NCI-H2171 (cell line): Measurements from ENCODE around the gene G6PC3.
"Not testable (repeated sequence)": the region's sequence is repeated elsewhere in the genome, so short reads cannot be mapped to it uniquely, and the experiment has no call there.

Experiments used
- DNase-seq: peaks from one replicate; lab custom pipeline; 2025; lab: John Stamatoyannopoulos, UW

Gene G6PC3

DNA sequence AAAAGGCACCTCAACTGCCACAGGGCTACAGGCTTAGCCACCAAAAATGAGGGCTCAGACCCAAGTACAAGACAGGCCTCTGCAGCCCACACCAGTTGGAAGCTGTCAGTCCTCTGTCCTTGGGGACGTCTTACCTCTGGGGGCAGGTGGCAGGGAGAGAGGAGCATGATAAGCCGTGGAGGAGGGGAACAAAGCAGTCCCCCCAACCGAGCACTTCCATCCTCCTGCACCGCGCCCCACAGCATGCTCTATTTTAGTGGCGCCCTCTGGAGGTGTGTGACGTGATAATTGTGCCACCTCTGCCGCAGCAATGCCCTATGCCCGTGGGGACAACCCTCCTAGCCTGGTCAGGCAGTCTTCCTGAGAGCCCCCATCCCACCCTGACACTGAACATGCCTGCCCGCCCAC lies 13.6 kb downstream of the G6PC3 start:
- no peak for DNase-seq

DNA sequence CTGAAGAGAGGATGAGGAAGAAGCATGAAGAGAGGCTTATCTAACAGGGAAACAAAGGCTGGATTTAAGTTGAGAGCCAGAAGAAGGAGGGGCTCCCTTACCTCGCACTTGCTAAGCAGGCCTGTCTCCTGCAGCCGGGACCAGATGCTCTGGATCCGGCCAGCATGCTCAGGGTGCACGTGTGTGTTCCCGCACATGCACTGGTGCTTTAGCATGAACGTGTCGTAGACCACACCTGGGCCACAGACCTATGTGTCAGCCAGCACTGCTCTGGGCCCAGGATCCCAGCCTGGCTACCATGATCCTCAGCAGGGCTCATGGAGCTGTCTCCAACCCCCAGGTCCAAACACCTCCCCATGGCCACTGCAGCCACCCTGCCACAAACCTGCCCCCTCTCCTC lies 14.4 kb downstream of the G6PC3 start:
- no peak for DNase-seq

DNA sequence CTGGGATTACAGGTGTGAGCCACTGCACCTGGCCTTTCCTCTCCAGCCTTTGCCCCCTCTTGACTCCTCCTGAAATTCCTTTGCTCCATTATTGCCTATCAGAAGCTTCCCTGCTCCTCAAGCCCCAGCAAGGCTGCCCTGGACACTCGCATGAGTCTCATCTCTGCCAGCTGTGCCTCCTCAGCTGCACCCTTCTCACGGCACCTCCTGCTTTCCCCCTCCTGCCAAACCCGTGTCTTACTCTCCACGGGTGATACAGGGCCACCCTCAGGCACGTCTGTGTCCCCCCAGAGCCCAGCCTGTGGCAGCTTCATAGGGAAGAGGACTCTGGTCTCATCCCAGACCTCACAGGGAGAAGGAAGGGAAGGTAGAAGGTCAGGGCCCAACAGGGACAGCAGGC lies 15.4 kb downstream of the G6PC3 start:
- no peak for DNase-seq

DNA sequence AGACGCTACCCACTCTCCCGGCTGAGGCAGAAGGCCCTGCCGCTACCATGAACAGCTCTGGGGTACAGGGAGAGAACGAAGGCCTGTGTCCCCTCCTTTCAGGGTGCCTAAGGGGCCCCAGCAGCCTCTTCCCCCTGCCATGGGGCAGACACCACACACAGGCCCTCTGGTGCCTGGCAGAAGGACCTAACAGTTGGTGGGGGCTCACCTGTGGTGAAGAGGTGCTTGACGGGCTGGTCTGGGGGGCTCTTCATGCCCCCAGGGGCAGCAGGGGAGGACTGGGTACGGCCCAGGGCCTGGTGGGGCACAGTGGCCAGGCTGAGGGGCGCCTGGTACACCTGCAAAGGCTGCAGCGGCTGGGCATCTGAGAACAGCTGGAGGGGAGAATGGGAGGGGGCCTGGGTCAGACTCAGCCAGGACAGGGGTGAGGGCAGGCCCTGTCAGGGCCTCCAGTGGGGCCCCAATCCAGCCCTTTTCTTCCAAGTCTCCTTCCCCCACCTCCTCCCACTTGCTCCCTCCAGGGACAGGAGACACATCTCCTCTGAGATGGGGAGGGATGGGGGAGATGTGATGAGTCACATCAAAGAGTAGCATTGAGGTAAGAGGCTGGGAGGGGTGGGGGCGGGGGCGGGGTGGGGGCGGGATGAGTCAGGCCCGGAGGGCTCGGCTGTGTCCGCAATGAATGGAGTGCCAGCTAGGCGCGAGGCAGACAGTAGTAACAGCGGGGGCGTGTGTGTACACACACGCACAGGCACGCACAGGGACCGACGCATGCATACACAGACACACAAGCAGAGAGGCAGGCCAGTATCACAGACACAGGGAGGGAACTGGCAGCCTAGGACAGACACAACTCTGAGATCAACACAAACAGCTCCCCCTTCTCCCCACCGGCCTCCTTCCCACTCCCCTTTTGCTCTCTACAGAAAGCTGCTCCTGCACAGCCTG lies 16.1 kb downstream of the G6PC3 start:
- DNase-seq = no peak

DNA sequence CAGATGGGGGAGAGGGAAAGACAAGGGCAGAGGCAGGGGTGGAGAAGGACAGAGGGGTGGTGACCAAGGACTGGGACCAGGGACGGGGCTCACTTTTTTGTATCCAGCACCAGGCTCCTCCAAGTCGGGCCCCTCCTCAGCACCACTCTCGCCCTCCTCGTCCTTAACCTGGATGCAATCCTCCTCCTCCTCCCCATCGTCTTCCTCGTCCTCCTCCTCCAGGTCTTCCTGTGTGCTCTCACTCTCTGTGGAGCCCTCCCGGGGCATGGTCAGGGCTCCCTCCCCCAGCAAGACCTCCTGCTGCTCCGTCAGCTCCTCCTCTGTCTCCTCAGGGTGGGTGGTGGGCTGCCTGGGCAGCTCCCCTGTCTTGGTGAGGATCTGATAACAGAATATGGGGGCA lies 16.8 kb downstream of the G6PC3 start:
- no peak for DNase-seq

DNA sequence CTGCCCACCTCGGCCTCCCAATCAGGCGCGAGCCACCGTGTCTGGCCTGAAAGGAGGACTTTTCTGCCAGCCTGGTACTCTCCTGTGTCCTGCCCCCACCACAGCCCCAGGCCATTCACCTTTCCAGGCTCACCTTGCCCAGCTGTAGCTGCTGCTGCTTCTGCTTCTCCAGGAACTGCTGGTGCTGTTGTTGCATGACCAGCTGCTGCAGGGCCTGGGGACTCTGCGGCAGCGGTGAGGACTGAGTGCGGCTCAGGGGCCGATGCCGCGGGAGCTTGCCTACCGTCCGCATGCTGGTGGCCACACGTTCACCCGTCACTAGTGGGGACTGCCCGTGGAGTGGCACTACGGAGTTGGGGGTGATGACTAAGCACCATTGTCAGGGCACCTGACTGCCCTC lies 17.7 kb downstream of the G6PC3 start:
- DNase-seq = no peak

DNA sequence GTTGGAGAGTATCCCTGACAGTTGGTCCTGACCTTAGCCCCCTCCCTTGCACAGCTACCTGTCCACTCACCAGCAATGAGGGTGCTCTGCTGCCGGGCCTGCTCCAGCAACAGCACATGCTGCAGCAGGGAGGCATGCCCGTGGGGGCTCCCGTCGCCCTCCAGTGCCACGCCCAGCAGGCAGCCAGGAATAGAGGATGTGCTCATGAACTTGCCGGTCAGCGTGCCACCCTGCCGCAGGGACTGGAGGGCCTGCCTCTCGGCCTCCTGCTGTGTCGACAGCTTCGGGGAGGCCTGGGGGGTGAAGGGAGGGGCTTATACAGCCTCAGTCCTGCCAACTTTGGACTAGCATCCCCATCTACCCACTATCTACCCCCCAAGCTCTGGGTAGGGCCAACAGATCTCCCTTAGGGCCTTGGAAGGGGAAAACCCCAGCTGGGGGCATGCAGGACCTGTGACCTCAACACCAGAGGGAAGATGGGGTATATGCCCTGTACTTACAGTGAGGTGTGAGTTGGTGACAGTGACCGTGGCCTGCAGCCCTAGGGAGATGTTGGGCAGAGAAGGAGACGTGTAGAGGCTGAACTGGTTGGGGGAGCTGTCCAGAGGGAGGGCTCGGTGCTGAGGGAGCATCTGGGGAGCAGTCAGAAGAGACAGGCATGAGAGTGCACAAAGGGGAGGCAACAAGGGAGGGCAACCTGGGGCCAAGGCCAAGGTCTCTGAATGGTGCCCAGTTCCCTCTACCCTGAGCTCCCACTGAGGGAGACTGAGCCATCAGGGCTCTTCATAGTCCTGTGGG lies 20.9 kb downstream of the G6PC3 start:
- DNase-seq = no peak

DNA sequence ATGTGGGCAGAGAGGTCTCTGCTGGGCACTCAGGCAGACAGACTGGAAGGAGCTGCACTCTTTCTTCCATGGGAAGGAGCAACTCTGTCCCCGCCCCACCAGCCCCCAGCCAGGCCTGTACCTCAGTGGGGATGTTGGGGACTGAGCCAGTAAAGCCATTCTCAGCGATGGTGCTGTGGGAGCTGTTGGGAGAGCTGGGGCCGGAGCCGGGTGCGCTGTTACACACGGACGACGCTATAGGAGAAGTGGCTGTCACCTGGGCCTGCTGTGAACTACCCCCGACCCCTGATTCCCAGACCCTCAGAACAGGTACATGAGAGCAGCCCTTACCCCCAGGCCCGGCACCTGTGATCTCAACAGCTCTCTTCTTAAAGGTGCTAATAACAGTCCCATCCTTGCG lies 21.5 kb downstream of the G6PC3 start:
- no peak for DNase-seq

DNA sequence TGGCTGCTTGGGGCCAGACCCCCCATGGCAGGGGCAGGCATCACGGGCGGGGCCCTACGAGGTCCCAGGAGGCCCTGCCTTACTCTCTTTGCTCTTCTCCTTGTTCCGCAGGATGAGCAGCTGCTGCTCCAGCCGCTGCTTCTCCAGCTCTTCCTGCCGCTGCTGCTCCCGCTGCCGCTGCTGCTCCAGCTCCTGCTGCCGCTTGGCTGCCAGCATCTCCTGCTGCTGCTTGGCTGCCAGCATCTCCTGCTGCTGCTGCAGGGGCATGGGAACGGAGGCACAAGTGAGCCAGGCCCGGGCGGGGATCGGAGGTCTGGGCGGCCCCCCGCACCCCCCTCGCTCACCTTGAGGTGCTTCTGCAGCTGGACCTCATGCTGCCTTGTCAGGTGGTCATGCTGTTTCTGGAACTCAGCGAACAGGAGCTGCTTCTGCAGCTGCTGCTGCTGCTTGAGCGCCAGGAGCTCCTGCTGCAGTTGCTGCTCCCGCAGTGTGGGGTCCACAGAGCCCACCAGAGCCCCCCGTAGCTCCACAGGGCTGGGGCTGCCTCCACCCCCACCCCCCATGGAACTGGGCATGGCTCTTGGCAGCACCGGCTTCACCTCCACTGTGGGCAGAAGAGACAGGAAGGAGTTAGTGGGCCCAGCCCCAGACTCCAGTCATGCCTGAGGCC lies 22.8 kb downstream of the G6PC3 start:
- DNase-seq = peak; percentile 38

DNA sequence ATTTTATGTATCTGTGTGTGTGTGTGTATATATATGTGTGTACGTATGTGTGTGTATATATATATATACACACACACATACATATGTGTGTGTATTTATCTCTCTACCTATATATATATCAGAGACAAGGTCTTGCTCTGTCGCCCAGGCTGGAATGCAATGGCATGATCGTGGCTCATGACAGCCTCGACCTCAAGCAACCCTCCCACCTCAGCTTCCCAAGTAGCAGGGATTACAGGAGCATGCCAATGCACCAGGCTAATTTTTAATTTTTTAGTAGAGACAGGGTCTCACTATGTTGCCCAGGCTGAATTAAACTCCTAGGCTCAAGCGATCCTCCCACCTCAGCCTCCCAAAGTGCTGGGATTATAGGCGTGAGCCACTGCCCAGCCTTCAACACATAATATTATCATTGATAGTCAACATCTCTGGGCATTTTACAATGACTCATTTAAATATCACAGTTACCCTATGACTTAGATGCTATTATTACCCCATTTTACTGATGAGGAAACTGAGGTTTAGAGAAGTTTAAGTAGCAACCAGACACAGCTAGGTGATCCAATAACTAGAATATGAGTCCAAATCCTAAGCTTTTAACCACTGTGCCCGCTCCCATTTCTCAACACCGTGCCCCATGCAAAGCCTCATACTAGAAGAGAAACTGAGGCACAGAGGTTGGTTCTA lies 24.3 kb downstream of the G6PC3 start:
- no peak for DNase-seq

DNA sequence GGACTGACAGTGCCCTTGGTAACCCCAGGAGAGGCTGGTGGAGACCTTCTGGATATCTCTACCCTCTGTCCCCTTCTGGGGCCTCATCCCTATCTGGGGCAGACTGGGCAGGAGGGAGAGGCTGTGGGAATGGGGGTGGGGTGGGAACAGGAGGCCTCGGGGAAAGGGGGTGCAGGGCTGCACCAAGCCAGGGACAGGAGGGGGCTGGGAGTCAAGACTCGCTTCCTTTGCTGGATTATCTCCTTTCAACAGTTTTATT lies 24.8 kb downstream of the G6PC3 start:
- no peak for DNase-seq

DNA sequence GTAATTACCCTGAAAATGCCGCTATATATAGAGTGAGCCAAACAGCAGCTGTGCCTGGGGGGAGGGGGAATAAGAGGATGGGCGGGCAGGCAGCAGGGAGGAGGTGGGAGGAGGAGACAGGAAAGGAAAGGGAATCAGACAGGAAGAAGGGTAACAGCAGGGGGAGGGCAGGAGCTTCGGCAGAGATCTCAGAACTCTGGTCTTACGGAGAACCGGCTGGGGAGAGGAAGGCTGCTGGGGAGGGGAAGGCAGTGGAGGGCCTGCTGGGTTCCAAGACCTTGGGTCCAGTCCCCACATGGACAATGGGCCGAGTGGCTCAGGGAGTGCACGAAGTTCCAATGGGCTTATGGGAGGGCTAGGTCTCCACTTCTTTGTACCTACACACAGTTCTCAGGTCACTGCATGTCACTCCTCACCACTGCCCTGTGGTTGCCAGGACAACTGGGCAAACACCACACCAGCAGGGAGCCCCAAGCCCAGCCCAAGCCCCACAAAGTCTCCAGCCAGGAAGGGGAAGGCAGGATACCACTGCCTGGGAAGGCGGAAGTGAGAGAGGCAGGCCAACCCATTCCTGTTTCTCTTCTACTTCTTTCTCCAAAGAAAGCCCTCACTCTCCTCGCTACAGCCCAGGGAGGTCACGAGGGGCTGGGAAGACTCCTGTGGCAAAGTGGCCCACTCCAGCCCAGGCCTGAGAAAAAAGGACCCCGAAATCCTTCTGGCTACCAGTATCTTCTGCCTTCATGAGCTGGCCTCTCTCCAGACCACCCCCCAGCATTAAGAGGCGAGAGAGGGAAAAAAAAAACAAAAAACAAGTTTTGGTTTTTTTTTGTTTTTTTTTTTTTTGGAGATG lies 25.3 kb downstream of the G6PC3 start:
- DNase-seq = peak; percentile 58

DNA sequence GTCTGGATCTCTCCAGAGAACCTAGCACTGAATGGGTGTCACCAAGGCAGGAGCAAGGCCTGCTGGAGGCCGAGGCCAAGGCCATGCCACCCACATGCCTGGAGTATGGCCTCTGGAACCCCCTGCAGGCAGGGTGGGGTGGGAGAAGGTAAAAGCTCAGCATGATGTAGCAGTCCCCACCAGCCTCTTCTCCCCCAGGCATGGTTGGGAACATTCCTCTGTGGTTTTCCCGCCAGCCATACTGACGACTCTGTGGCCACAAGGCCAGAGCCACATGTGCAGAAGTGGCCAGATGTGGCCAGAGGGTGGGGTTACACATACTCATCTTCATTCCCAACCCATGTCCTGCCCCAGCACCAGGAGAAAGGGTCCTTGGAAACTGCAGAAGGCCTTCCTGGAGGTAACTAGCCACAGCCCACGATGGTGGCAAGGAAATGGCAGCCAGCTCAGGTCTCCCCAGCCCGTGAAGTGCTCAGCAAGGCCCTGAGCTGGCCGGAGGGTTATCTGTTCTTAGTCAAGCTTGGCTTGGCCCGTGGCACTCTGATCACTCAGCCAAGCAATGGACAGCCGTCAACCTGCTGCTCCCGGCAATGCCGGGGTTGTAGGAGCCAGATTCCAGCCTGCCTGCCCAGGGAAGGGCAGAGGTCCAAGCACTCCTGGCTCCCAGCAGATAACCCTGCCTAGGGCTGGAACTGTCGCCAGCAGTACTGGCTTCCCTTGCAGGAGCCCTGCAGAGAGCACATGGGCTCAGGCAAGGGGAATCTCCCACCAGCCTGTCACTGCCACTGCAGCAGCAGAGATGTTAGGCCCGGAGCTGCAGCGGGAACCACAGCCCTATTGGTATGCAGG lies 26.8 kb downstream of the G6PC3 start:
- DNase-seq = no peak

DNA sequence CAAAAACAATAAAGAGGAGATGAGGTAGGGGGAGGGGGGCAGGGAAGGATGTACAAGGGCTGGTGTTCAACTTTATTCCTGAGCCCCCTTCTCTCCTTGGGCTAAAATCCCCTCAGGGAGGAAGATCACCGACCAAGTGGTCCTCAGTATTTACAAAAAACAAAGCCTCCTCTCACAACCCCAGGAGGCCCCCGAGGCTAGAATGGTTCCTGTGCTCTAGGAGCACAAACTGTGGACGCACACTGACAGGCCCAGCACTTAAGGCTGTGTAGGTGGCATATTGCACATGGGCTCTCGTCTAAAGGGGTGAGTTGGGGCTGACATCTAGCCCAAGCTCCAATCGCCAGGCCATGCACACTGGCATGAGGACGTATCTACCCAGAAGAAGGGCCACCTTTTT lies 31.3 kb downstream of the G6PC3 start:
- DNase-seq = not testable (repeated sequence)

DNA sequence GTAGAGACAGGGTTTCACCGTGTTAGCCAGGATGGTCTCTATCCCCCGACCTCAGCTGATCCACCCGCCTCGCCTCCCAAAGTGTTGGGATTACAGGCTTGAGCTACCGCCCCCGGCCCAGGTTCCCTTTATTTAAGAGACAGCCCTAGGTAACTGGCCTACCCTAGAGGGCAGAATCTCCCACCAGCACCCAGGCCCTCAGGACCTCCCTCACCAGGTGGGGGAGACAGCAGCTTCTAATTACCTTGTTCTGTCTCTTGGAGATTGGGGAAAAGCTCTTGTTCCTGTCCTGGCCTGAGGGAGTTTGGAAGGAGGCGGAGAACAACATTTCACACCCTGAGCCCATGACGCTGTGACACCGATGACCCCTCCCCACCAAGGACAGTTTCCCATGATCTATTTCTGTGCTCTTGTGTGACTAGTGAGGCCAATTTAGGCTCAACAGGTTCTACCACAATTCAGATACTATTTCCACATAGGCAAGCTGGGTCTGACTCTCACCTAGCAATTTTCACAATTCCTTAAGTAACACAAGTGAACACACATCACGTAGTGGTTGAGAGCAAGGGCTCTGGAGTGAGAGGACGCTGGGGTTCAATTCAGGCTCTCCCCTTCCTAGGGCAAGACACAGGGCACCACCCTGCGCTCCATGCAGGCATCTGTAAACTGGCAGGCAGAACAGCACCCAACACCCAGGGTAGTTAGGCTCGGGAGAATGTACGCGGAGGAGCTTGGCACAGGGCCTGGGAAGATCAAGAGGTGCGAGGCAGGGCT lies 32.5 kb downstream of the G6PC3 start:
- DNase-seq = no peak

DNA sequence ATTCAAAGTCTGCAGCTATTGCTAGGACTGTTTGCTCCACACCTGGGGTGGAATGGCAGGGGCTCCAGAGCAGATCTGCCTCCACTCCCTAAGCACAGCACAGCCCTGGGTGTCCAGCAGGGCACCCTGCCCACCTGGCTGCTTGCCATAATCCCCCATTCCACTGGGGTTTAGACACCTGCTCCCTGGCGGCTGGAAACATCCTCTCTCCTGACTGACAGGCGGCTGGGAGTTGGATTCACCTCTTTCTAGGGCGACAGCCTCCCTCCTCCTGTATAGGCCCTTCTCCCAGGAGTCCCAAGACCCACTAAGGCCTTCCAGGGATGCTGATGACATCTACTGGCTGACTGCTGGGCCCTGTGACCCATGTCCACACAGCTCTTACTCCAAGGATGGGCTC lies 34.9 kb downstream of the G6PC3 start:
- no peak for DNase-seq

DNA sequence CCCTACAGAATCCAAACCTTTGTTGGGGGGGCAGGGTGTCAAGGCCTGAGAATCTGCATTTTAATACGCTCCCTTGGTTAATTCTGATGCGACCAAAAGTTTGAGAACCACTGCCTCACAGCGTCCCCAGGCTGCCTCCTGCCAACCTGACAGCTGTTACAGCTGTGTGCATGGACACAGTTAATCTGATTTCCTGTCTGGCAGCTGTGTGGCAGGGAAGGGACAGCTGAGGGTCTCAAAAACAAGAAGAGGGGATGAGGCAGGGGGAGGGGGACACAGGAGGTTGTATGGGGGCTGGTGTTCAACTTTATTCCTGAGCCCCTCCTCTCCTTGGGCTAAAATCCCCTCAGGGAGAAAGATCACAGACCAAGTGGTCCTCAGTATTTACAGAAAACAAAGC lies 35.4 kb downstream of the G6PC3 start:
- DNase-seq = no peak

DNA sequence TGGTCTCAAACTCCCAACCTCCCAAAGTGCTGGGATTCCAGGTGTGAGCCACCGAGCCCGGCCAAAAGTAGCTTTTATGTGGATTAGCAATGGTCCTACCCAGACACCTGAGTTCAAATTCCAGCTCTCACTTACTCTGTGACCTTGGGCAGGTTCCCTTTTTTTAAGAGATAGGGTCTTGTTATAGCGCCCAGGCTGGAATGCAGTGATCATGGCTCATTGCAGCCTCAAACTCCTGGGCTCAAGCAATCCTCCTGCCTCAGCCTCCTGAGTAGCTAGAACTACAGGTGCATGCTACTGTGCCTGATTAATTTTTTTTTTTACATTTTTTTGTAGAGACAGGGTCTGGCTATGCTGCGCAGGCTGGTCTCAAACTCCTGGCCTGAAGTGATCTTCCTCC lies 36.3 kb downstream of the G6PC3 start:
- DNase-seq = no peak

DNA sequence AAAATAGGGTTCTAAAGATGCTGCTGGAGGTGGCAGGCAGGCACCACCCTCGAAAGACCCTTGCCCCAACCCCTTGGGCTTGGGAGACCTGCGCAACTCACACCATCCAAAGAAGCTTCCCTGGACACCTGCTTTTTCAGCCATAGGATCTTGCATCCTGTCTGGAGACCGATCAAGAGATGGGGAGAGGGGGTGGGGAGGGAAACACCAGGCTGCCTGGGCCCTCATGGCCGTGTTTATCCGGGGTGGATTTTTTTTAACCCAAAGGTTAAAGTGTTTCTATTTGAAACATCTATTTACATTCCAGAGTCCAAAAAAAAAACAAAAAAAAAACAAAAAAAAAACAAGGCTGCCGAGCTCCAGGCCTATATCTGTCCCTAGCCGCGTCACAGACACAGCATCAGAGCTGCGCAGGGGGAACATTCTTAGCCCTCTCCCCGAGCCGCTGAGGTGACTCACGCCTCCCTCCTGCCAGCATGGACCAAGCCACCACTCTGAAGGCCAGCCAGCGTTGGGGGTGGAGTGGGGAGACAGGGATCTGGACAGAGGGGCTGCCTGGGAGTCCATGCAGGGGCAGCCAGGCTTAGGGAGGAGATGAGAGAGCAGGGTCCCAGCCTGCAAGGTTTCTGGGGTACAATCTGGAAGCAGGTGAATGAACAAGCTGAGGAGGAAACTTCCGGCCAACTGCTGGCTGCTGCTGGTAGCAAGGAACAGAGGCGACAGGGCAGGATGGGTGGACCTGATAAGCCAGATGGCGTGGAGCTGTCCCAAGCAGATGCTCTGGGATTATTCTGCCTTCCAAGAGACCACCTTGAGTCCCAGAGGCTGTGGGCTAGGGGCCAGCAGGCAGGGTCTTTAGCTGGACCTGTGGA lies 38.1 kb downstream of the G6PC3 start:
- no peak for DNase-seq
